GM18505 (cell line): ENCODE data around the gene SPPL2B.
"Not testable (repeated sequence)": the region's sequence is repeated elsewhere in the genome, so short reads cannot be mapped to it uniquely, and the experiment has no call there.

ENCODE experiments used
- ATAC-seq: cut with Tn5 transposase; IDR thresholded peaks from one replicate; pipeline ENCODE4 v1.9.1; 2021; ENCODE audit not compliant: unreplicated experiment
- POLR2A ChIP-seq: IDR thresholded peaks from 4 replicates; pipeline ENCODE4 v1.6.1; 2011; ENCODE audit warnings: borderline replicate concordance; ENCODE audit not compliant: insufficient read depth, insufficient read length; ENCODE audit errors: extremely low read depth

The SPPL2B gene

DNA sequence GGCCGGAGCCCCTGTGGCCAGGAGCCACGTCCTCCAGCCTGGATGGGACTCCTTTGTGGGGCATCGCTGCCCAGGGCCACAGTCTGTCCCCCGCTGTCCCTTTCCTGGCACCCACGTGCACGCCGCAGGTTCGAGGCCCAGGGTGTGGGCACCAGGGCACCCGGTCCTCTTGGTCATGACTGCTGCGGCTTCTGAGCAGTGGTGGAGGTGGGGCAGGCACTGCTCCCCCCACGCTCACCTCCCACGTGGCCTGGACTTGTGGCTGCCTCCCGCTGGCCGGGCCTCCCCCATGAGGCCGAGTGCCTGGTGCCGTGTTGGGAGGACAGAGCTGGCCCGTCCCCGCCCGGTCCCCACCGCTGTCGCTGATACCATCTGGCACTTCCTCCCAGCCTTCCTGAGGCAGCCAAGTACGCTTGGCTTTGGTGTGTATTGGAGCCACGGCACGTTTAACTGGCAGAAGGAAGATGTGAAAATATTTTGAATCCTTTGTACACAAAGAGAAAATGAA is 12.8 kb downstream of the SPPL2B start:
- no peak for TF ChIP-seq POLR2A
- no peak for ATAC-seq

DNA sequence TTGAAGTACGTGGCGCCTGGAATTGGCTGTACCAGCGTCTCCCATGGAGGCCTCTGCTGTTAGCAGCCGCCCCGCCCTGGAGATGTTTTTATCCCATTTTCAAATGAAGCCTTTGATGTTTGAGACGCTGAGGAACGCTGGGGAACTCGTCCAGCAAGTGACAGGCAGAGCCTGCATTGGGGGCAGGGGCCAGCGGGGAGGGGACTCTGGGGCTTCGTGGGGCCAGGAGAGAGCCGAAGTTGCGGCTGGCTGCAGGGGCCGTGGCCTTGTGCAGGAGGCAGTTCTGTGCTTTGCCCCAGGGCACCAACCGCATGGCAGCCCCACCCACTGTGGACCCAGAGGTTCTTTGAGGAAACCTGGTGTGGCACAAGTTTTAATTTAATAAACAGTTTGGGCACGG is 13.5 kb downstream of the SPPL2B start:
- ATAC-seq = no peak
- no peak for TF ChIP-seq POLR2A

- ATAC-seq = no peak
- no peak for TF ChIP-seq POLR2A
Measured at GRCh38 chr19:2342656-2343288, 14.3 kb downstream of the SPPL2B start.

- TF ChIP-seq POLR2A = no peak
- ATAC-seq = no peak
Measured at GRCh38 chr19:2343289-2343982, 15.0 kb downstream of the SPPL2B start.

DNA sequence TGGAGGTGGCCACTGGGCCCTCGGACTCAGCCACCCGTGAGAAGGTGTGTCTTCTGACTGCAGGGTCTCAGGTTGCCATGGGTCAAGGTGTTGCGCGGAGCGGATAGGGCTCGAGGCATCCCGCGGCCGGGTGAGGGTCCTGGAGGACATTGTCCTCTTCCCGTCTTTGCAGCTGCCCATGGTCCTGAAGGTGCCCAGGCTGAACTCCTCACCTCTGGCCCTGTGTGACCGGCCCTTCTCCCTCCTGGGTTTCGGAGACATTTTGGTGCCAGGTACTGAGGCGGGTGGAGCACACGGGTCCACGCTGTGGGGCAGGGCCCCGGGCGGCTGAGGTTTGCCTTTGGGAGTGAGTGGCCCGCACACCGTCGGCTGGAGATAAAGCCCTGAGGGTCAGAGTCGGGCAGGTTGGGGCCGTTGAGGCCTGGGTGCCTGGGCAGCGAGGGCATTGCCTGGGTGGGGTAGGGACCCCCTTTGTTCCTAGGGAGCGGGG is 15.9 kb downstream of the SPPL2B start:
- TF ChIP-seq POLR2A = no peak
- ATAC-seq = no peak

GRCh38 chr19:2345076-2345475 is 16.6 kb downstream of the SPPL2B start:
- no peak for ATAC-seq
- no peak for TF ChIP-seq POLR2A

DNA sequence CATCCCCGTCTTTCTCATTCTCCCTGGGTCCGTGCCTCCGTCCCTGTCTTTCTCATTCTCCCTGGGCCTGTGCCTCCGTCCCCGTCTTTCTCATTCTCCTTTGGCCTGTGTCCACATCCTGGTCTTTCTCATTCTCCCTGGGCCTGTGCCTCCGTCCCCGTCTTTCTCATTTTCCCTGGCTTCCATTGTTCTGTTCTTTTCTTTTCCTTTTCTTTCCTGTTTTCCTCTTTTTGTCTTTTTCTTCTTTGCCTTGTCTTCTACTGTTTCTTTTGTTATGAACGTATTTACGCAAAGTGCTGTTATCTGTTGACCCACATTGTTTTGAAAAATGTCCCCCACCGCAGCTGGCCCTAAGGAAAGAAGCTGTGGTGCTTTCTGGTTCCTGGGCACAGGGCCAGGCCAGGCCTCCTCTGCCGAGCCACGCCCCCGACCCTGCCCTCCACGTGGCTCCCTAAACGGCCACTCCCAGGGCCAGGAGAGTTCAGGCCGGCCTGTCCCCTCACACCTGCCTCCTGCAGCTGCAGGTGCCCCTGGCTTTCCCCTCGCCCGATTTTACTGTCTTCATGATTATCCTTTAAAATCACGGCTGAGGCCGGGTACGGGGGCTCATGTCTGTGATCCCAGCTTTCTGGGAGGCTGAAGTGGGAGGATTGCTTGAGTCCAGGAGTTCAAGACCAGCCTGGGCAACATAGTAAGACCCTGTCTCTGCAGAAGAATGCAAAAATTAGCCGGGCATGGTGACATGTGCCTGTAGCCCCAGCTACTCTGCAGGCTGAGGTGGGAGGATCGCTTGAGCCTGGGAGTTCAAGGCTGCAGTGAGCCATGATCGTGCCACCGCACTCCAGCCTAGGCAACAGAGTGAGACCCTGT is 17.5 kb downstream of the SPPL2B start:
- ATAC-seq = no peak
- TF ChIP-seq POLR2A = no peak

DNA sequence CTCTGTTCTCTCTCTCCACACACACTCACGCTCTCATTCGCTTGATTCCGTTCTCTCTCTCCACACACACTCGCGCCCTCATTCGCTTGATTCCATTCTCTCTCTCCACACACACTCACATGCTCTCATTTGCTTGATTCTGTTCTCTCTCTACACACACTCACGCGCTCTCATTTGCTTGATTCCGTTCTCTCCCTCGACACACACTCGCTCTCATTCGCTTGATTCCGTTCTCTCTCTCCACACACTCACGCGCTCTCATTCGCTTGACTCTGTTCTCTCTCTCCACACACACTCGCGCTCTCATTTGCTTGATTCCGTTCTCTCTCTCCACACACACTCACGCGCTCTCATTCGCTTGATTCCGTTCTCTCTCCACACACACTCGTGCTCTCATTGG is 21.3 kb downstream of the SPPL2B start:
- not testable (repeated sequence) for ATAC-seq

- no peak for ATAC-seq
Measured at GRCh38 chr19:2350656-2351055, 22.2 kb downstream of the SPPL2B start.

DNA sequence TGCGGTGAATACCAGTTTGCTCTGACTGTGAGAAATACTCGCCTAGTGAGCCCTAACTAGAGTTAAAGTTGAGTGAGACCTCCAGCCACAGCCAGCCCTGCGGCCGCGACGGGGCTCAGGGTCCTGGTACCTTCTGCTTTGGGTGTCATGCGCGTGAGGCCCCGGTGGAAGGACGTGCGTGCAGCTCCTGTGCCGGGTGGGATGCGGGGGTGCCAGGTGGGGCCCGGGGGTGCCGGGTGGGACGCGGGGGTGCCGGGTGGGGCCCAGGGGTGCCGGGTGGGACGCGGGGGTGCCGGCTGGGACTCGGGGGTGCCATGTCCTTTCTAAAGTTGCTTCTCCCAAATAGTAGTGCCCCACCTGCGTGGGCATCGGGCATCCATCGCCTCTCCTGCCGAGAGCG is 23.1 kb downstream of the SPPL2B start:
- no peak for ATAC-seq

More at GRCh38 chr19:2350656-2351055, 22.2 kb downstream of the SPPL2B start:
- no peak for TF ChIP-seq POLR2A

GRCh38 chr19:2352121-2352520 is 23.6 kb downstream of the SPPL2B start:
- no peak for TF ChIP-seq POLR2A
- ATAC-seq = no peak

More for the DNA sequence above, 23.1 kb downstream of the SPPL2B start:
- TF ChIP-seq POLR2A = no peak

DNA sequence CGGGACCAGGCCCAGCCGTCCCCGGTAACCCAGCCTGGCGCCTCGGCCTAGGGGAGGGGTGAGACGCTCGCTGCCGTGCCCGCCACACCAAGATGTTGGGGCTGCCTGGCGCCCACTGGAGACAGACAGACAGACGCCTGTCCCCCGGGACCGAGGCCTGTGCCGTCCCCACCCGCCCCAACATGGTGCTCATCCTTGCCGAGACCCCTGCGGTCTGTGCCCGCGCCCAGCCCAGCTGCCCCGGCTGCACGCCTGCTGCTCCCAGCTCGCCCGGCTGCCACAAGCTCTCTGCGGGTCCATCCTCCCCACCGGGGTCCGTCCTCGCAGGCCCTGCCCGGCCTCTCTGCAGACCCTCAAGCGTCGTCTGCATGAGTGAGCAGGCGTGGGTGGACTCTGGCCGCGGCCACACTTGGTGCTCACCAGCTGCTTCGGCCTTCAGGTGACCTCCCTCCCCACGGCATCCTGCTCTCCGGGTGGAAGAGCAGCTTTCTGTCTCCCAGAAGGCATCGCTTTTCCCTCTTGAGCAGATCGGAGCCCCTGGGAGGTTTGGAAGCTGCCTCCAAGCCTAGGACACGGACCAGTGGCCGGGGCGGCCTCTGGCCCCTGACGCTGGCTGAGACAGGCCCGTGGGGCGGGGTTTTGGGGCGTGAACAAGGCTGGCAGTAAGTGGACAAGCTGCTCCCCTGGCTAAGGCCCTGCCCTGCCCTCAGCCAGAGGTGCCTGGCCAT is 24.8 kb downstream of the SPPL2B start:
- ATAC-seq = no peak
- TF ChIP-seq POLR2A = no peak

GRCh38 chr19:2353887-2354592 is 25.6 kb downstream of the SPPL2B start:
- no peak for TF ChIP-seq POLR2A
- no peak for ATAC-seq

DNA sequence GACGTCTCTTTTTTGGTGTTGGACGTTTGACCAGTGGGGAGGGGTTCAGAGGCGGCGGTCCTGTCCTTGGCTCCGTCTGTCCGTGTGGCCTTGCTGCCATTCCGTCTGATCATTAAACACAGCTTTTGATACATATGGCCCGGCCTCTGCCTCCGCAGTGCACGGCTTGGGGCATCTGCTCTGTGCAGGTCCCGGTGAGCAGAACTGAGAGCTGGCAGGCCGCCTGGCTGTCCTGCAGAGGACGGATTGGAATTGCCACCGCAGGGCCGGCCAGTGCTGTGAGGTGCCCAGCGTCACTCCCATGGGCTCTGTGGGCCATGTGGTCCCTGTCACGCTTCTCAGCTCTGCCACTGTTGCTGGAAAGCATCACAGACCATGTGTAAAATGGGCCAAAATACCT is 26.2 kb downstream of the SPPL2B start:
- TF ChIP-seq POLR2A = no peak

More for the DNA sequence above, 26.2 kb downstream of the SPPL2B start:
- ATAC-seq = no peak
